ENCODE results near the gene ATP5F1D. TPM values are rescaled to one million over a fixed set of nuclear protein-coding genes. Genes with fewer than 3 reads are reported as not detected.

ATP5F1D gene
- total RNA-seq, 1 experiment from 2014 or later = 102 TPM

- TF ChIP-seq EZH2 (IDR thresholded peaks at IDR 0.05; ENCODE audit: low read length, unreplicated experiment) (no peak), CTCF (conservative IDR thresholded peaks at IDR 0.05; ENCODE audit: low read depth, low read length) (peak; percentile 84)
- CTCF ChIA-PET = interaction anchor here (0.6 to 3.8 kb wide), 5 partner anchors 9 to 95 kb away, joined by 6 to 124 read pairs (median 13); no protein-coding TSS in a partner anchor
- peak overlapping the region; percentile 37 for H3K9ac ChIP-seq (ENCODE audit: low read length)
- H3K4me1 ChIP-seq (ENCODE audit: insufficient read depth, low read length) = peaks cover 64% of the 10 kb centered on the region
- H3K4me3 ChIP-seq (ENCODE audit: low read length) = peak overlapping the region; percentile 67
- no peaks in the 10 kb centered on the region for H3K27me3 ChIP-seq (ENCODE audit: low read length)
- H2AFZ ChIP-seq (ENCODE audit: low read length) = peak overlapping the region; percentile 67
- no peaks in the 10 kb centered on the region for H3K9me3 ChIP-seq (ENCODE audit: low read length)
- H3K36me3 ChIP-seq (ENCODE audit: low read depth, low read length) = no peaks in the 10 kb centered on the region
- intact Hi-C loops (cut with micrococcal nuclease) = loop anchor here (1.0 kb wide), 1 partner anchor 23 kb away; no protein-coding TSS in a partner anchor
- peaks cover 27% of the 10 kb centered on the region for H3K79me2 ChIP-seq (ENCODE audit: low read length)
- H4K20me1 ChIP-seq (ENCODE audit: low read length) = no peaks in the 10 kb centered on the region
- BruUV-seq (replicated peaks) = no TSS peak
- no peaks in the 10 kb centered on the region for H3F3A ChIP-seq (ENCODE audit: low read length, unreplicated experiment)
- POLR2A ChIA-PET (ENCODE audit: unreplicated experiment) = interaction anchor here (0.9 kb wide), 1 partner anchor 8 kb away, joined by 3 read pairs; the partner anchor contains the start of gene FAM174C
- H3K27ac ChIP-seq (ENCODE audit: low read length) = peak overlapping the region; percentile 82
- H3K9me2 ChIP-seq (replicated peaks; ENCODE audit: low read length) = no peaks in the 10 kb centered on the region
- ATAC-seq (peak; percentile 9), DNase-seq (peak; percentile 54)
- peak overlapping the region; percentile 96 for H3K4me2 ChIP-seq (ENCODE audit: low read length)
Measured at GRCh38 chr19:1266916-1267476, 25.4 kb downstream of the ATP5F1D start.

GRCh38 chr19:1267477-1268225 lies 26.1 kb downstream of the ATP5F1D start:
- ChIA-PET CTCF (interaction anchor here (3.8 kb wide), 1 partner anchor 23 kb away, joined by 124 read pairs; no protein-coding TSS in a partner anchor), POLR2A (ENCODE audit: unreplicated experiment) (no interaction called here)
- intact Hi-C loops (cut with micrococcal nuclease) = no loop called here
- DNase-seq = no peak
- H2AFZ ChIP-seq (ENCODE audit: low read length) = peak overlapping the region; percentile 67; the same call in 1 of the 2 replicates
- no peak for ATAC-seq
- no peak overlapping the region for H3K27ac ChIP-seq (ENCODE audit: low read length)
- peaks cover 64% of the 10 kb centered on the region for H3K4me1 ChIP-seq (ENCODE audit: insufficient read depth, low read length)
- H3F3A ChIP-seq (ENCODE audit: low read length, unreplicated experiment) = no peaks in the 10 kb centered on the region
- H3K36me3 ChIP-seq (ENCODE audit: low read depth, low read length) = no peaks in the 10 kb centered on the region; the same call in 1 of the 2 replicates
- peak overlapping the region; percentile 67 for H3K4me3 ChIP-seq (ENCODE audit: low read length)
- no peaks in the 10 kb centered on the region for H3K9me2 ChIP-seq (replicated peaks; ENCODE audit: low read length)
- peaks cover 31% of the 10 kb centered on the region for H3K79me2 ChIP-seq (ENCODE audit: low read length)
- H3K9ac ChIP-seq (ENCODE audit: low read length) = no peak overlapping the region
- no peak for TF ChIP-seq CTCF (conservative IDR thresholded peaks at IDR 0.05; ENCODE audit: low read depth, low read length)
- H4K20me1 ChIP-seq (ENCODE audit: low read length) = no peaks in the 10 kb centered on the region
- no peaks in the 10 kb centered on the region for H3K27me3 ChIP-seq (ENCODE audit: low read length)
- H3K4me2 ChIP-seq (ENCODE audit: low read length) = peak overlapping the region; percentile 96
- H3K9me3 ChIP-seq (ENCODE audit: low read length) = no peaks in the 10 kb centered on the region
- no TSS peak for BruUV-seq (replicated peaks)

Data from PC-3 (cell line).